HepG2 (cell line): ENCODE measurements around the gene CDC34. TPM values are rescaled to one million over a fixed set of nuclear protein-coding genes. Genes with fewer than 3 reads are reported as not detected.
A peak's percentile ranks its signal among the peaks of the same experiment; 100 is the strongest.

Source experiments
- CHD2 ChIP-seq: IDR thresholded peaks from 2 replicates; pipeline ENCODE4 v1.6.1; 2011; ENCODE audit warnings: low read depth, low read length, improper control_type of control experiment
- ERF ChIP-seq: IDR thresholded peaks from 2 replicates; pipeline ENCODE4 v1.6.1; 2018; ENCODE audit warnings: missing biosample characterization, missing genetic modification reagents
- FOXJ3 ChIP-seq: sonication (generic); formaldehyde crosslinking; IDR thresholded peaks from 2 replicates; pipeline ENCODE4 v1.4.0; 2020; ENCODE audit warnings: missing genetic modification reagents, mild to moderate bottlenecking, borderline replicate concordance
- FOXK2 ChIP-seq: fragments of 450-650 bp; IDR thresholded peaks from 2 replicates; pipeline ENCODE4 v1.6.1; 2016
- HNRNPLL ChIP-seq: fragments of 200-400 bp; formaldehyde crosslinking; IDR thresholded peaks from 2 replicates; pipeline ENCODE4 v1.6.1; 2017; ENCODE audit warnings: mild to moderate bottlenecking, low read depth, low read length; ENCODE audit not compliant: poor library complexity, severe bottlenecking
- HOXD1 ChIP-seq: sonication (generic); formaldehyde crosslinking; IDR thresholded peaks from 2 replicates; pipeline ENCODE4 v1.5.0; 2020; ENCODE audit warnings: missing genetic modification reagents
- ISL2 ChIP-seq: sonication (generic); formaldehyde crosslinking; IDR thresholded peaks from 2 replicates; pipeline ENCODE4 v1.5.0; 2020; ENCODE audit warnings: missing genetic modification reagents
- JARID2 ChIP-seq: sonication (generic); formaldehyde crosslinking; IDR thresholded peaks from 2 replicates; pipeline ENCODE4 v1.8.1; 2023; ENCODE audit warnings: missing genetic modification reagents, inconsistent platforms; ENCODE audit not compliant: insufficient replicate concordance
- KLF12 ChIP-seq: sonication (generic); formaldehyde crosslinking; IDR thresholded peaks from 2 replicates; pipeline ENCODE4 v1.4.0; 2020; ENCODE audit warnings: missing genetic modification reagents, borderline replicate concordance
- KLF6 ChIP-seq: IDR thresholded peaks from 2 replicates; pipeline ENCODE4 v1.8.0; 2016; ENCODE audit warnings: missing biosample characterization, missing genetic modification reagents
- MIXL1 ChIP-seq: IDR thresholded peaks from 2 replicates; pipeline ENCODE4 v1.6.1; 2016
- PAWR ChIP-seq: sonication (generic); formaldehyde crosslinking; IDR thresholded peaks from 2 replicates; pipeline ENCODE4 v1.4.0; 2020; ENCODE audit warnings: missing genetic modification reagents, mild to moderate bottlenecking, borderline replicate concordance
- PLRG1 ChIP-seq: fragments of 450-650 bp; conservative IDR thresholded peaks from 2 replicates; pipeline ENCODE4 v1.6.1; 2016
- PPARG ChIP-seq: conservative IDR thresholded peaks from 2 replicates; pipeline ENCODE4 v1.6.1; 2016; ENCODE audit warnings: missing biosample characterization, missing genetic modification reagents
- SNAPC2 ChIP-seq: sonication (generic); formaldehyde crosslinking; IDR thresholded peaks from 2 replicates; pipeline ENCODE4 v1.8.1; 2022; ENCODE audit warnings: mild to moderate bottlenecking, missing genetic modification reagents
- SOX6 ChIP-seq, 2 experiments: fragments of 450-650 bp in 1 of 2; sonication (generic) in 1 of 2; formaldehyde crosslinking in 1 of 2; IDR thresholded peaks; 2 replicates each; pipeline versions ENCODE4 v1.4.0 to v1.6.1; 2017 to 2020; ENCODE audit warnings: antibody characterized with exemption in 1 of 2, mild to moderate bottlenecking in 1 of 2, missing genetic modification reagents in 1 of 2
- TCF7L2 ChIP-seq: IDR thresholded peaks from 2 replicates; pipeline ENCODE4 v1.6.1; 2011; ENCODE audit warnings: mild to moderate bottlenecking, low read depth, low read length, moderate library complexity
- ZFP41 ChIP-seq: sonication (generic); formaldehyde crosslinking; IDR thresholded peaks from 2 replicates; pipeline ENCODE4 v1.4.0; 2020; ENCODE audit warnings: mild to moderate bottlenecking, missing genetic modification reagents, borderline replicate concordance
- ZGPAT ChIP-seq: IDR thresholded peaks from 2 replicates; pipeline ENCODE4 v1.6.1; 2016; ENCODE audit warnings: mild to moderate bottlenecking
- ZKSCAN8 ChIP-seq: IDR thresholded peaks from 2 replicates; pipeline ENCODE4 v1.6.1; 2016; ENCODE audit warnings: borderline replicate concordance, missing genetic modification reagents, missing compliant biosample characterization
- ZNF24 ChIP-seq: fragments of 450-650 bp; IDR thresholded peaks from 2 replicates; pipeline ENCODE4 v1.6.1; 2017; ENCODE audit warnings: antibody characterized with exemption, mild to moderate bottlenecking
- ZNF577 ChIP-seq: sonication (generic); formaldehyde crosslinking; IDR thresholded peaks from 2 replicates; pipeline ENCODE4 v1.4.0; 2020; ENCODE audit warnings: mild to moderate bottlenecking, low read depth, missing genetic modification reagents, borderline replicate concordance
- polyA plus RNA-seq, 8 experiments: library from polyadenylated mRNA; depleted of rRNA in 3 of 8; stranded (reverse) in 7 of 8; unstranded in 1 of 8; fragments of >200 nt; fragmentation: Illumina TruSeq in 4 of 8; extraction: Trizol in 4 of 8; gene quantifications; 2 replicates each; pipeline versions ENCODE4 v1.2.1 to v1.2.3, GENCODE V29; 2011 to 2016; ENCODE audit warnings: low read depth in 4 of 8, missing spikeins in 1 of 8, mixed read lengths in 1 of 8; ENCODE audit not compliant: insufficient read depth in 1 of 8
- total RNA-seq, 5 experiments: library from RNA; depleted of rRNA; stranded (reverse); fragments of >200 nt; fragmentation: Illumina TruSeq; extraction: Trizol; gene quantifications; 2 replicates each; pipeline ENCODE4 v1.2.3, GENCODE V29; 2016; ENCODE audit warnings: low read depth in 1 of 5
- TF ChIP-seq, protein P1 (sequence below): IDR thresholded peaks from 2 replicates; pipeline ENCODE4 v1.6.1; 2016

CDC34 gene
- total and polyA plus RNA-seq, 2 of the 13 experiments (the other 11 are each of a cell fraction or from before 2014, with no cell fraction given), result 138 to 150 TPM

DNA sequence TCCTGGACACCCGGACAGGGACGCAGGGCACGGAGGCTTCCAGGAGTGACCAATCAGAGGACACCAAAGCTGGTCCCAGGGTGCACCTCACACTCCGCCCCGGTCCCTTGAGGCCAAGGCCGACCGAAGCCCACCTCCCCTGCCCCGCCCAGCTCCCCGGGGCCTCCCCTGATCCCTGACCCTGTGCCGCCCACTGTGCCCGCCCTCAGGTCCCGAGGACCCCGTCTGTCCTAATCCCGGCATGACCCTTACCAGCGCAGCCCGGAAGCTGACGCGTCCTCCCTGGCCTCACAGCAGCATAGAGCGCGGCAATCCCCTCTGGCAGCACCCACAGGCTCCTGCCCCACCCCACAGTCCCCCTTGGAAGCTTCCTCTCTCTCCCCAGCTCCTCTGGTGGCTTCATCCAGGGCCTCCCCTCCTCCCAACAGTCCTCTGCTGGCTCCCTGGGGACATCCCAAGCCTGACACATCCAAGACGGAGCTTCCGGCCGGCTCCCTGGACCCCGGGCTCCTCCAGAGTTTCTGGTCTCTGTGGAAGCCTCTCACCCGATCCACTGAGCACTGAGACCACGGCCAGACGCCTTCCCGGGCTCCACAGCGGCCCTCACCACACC, 7.4 kb upstream of the CDC34 start (continued):
- TF ChIP-seq HOXD1 (peak; percentile 66; the same call in 1 of the 2 replicates), JARID2 (CRISPR knock-in tag) (no peak), ZNF24 (no peak), SOX6 (IDR thresholded peaks at IDR 0.05) (no peak), SOX6 (CRISPR knock-in tag; IDR thresholded peaks at IDR 0.05) (peak; percentile 83), FOXJ3 (peak; percentile 33; the same call in 1 of the 2 replicates), ZKSCAN8 (no peak; the same call in 1 of the 2 replicates), PAWR (CRISPR knock-in tag) (no peak), SNAPC2 (CRISPR knock-in tag) (0 out of 2 replicates have a peak, but pooled peaks have one; percentile 29), FOXK2 (no peak), PLRG1 (no peak), CHD2 (no peak), TCF7L2 (no peak), ZFP41 (CRISPR knock-in tag) (no peak), PPARG (CRISPR knock-in tag) (peak; percentile 56), ERF (peak; percentile 40; the same call in 1 of the 2 replicates), ZNF577 (CRISPR knock-in tag) (no peak), KLF12 (CRISPR knock-in tag) (peak; percentile 77; the same call in 1 of the 2 replicates), HNRNPLL (no peak), ISL2 (CRISPR knock-in tag) (peak; percentile 70), ZGPAT (CRISPR knock-in tag) (peak; percentile 57; the same call in 1 of the 2 replicates), KLF6 (CRISPR knock-in tag) (no peak), MIXL1 (no peak)
- TF ChIP-seq, protein P1, sequence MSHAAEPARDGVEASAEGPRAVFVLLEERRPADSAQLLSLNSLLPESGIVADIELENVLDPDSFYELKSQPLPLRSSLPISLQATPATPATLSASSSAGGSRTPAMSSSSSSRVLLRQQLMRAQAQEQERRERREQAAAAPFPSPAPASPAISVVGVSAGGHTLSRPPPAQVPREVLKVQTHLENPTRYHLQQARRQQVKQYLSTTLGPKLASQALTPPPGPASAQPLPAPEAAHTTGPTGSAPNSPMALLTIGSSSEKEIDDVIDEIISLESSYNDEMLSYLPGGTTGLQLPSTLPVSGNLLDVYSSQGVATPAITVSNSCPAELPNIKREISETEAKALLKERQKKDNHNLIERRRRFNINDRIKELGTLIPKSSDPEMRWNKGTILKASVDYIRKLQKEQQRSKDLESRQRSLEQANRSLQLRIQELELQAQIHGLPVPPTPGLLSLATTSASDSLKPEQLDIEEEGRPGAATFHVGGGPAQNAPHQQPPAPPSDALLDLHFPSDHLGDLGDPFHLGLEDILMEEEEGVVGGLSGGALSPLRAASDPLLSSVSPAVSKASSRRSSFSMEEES (CRISPR knock-in tag), result peak; percentile 65; the same call in 1 of the 2 replicates
